C4-2B (cell line): ENCODE results near the gene ZBTB43.
"Not testable (repeated sequence)": the region's sequence is repeated elsewhere in the genome, so short reads cannot be mapped to it uniquely, and the experiment has no call there.

Experiments used
- H3K27ac ChIP-seq: fragments of 450-650 bp; 2 replicates; pipeline ENCODE4 v1.5.1; 2017
- ZFX ChIP-seq: fragments of 450-650 bp; IDR thresholded peaks from 2 replicates; pipeline ENCODE4 v1.6.1; 2017
- TF ChIP-seq, protein P1 (sequence below): fragments of 450-650 bp; conservative IDR thresholded peaks from 2 replicates; pipeline ENCODE4 v1.5.1; 2017; ENCODE audit warnings: mild to moderate bottlenecking

Gene ZBTB43

DNA sequence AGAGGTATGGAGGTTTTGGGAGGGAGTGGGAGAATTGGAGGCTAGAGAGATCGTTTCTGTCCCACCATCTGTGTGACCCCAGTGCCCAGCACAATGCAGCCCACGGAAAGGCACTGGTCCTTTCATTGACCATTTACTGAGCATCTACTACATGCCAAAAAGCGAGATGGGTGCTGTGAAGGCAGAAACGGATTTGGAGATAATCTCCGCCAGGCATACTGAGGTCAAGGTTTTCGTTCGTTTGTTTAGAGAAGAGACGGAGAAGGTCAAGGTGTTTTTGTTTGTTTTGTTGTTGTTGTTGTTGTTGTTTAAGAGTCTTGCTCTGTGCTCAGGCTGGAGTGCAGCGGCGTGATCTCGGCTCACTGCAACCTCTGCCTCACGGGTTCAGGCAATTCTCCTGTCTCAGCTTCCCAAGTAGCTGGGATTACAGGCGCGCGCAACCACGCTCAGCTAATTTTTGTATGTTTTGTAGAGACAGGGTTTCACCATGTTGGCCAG lies 593 bp upstream of the ZBTB43 start:
- H3K27ac ChIP-seq: peak overlapping the region; percentile 87
- no peak for TF ChIP-seq ZFX
- TF ChIP-seq, protein P1, sequence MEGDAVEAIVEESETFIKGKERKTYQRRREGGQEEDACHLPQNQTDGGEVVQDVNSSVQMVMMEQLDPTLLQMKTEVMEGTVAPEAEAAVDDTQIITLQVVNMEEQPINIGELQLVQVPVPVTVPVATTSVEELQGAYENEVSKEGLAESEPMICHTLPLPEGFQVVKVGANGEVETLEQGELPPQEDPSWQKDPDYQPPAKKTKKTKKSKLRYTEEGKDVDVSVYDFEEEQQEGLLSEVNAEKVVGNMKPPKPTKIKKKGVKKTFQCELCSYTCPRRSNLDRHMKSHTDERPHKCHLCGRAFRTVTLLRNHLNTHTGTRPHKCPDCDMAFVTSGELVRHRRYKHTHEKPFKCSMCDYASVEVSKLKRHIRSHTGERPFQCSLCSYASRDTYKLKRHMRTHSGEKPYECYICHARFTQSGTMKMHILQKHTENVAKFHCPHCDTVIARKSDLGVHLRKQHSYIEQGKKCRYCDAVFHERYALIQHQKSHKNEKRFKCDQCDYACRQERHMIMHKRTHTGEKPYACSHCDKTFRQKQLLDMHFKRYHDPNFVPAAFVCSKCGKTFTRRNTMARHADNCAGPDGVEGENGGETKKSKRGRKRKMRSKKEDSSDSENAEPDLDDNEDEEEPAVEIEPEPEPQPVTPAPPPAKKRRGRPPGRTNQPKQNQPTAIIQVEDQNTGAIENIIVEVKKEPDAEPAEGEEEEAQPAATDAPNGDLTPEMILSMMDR: no peak

DNA sequence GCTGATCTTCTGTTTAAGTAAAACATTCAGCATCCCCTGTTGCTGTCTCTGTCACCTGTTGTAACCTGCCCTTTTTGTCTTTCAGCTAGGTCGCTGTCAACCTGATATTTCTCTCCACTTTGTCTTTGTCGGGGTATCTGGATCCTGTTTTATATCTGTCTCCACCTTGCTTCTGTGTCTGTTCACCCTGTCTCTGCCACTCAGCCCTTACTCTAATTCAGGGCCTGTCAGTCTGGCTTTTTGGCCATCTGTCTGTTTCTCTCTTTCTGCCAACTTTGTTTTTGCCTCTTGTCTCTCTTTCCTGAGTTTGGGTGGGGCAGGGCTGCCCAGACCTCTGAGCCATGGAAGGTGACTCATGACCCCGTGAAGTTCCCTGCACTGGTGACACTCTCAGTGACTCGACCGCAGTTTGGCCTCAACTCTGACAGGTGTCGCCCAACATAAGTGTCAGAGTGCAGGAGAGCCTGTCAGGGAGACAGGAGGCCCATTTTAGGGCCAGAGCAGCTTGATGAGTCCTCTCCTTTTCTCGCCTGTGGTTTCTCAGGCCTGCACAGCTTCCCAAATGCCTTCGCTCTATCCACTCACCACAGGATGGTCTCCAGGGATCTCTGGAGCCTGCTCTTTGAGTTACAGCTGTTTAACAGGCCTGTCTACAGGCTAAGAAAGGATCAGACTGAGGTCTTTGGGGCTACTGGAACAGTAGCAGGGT lies 868 bp downstream of the ZBTB43 start:
- TF ChIP-seq, protein P1: no peak
- TF ChIP-seq ZFX: no peak
- peak overlapping the region; percentile 87 for H3K27ac ChIP-seq

DNA sequence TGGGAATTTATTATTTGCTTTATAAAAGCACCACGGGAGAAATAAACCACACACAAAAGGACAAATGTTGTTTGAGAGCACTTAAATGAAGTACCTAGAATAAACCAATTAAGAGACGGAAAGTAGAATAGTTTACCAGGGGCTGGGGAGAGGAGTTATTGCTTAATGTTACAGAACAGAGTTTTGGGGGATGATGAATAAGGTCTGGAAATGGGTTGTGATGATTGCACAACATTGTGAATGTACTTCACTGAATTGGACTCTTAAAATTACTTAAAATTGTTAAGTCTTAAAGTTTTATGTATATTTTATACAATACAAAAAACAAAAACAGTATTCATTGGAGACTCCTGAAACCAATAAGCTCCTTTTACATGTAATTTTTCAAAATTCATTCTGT lies 1.5 kb downstream of the ZBTB43 start:
- H3K27ac ChIP-seq: no peak overlapping the region
- TF ChIP-seq, protein P1: no peak
- TF ChIP-seq ZFX: no peak

DNA sequence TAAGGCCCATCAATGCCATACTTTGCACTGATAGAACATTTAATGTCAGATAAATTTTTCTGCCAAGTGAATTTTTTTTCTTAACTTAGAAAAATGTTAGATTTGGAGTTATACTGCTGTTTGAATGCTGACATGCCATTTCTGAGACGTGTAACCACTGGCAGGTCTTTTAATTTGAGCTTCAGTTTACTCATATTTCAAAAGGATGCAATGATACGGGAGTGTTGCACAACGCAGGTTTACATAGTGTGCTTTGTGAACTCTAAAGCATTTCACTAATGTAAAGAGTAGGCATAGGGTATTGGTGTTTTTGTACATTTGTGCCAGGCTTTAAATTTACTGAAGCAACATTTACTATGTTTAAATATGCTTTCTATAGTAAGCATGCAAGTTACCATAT lies 4.2 kb downstream of the ZBTB43 start:
- no peak for TF ChIP-seq ZFX
- TF ChIP-seq, protein P1: no peak
- no peak overlapping the region for H3K27ac ChIP-seq

DNA sequence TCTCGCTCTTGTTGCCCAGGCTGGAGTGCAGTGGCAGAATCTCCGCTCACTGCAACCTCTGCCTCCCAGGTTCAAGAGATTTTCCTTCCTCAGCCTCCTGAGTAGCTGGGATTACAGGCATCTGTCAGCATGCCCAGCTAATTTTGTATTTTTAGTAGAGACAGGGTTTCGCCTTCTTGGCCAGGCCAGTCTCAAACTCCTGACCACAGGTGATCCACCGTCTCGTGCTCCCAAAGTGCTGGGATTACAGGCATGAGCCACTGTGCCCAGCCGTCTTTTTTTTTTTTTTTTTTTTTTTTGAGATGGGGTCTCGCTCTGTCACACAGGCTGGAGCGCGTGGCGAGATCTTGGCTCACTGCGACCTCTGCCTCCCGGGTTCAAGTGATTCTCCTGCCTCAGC lies 5.4 kb downstream of the ZBTB43 start:
- not testable (repeated sequence) for H3K27ac ChIP-seq

DNA sequence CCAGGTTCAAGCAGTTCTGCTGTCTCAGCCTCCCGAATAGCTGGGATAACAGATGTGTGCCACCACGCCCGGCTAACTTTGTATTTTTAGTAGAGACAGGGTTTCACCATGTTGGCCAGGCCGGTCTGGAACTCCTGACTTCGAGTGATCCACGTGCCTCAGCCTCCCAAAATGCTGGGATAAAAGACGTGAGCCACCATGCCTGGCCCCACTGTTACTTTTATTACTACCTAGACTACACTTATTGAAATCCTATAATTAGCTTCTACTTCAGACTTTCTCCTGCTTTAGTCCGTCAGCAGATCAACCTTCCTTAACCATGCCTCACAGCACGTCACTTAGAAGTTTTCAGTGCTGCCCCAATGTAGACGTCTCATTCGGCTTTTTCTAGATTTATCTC lies 8.2 kb downstream of the ZBTB43 start:
- TF ChIP-seq, protein P1: no peak
- no peak for TF ChIP-seq ZFX
- H3K27ac ChIP-seq: no peak overlapping the region

DNA sequence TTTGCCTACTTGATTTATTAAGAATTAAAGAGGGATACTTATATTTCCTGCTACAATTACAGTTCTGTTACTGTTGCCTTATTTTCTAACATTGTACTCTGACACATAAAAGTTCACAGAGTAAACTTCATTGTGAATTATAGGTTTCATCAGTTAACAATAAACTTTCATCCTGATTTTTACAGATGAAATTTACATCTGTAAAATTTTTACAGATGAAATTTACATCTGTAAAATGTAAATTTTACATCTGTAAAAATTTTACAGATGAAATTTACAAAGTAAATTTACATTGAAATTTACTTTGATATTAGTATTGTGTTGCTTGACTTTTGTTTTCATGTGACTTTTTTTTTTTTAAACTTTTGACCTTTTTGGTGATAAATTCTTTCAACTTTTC lies 9.3 kb downstream of the ZBTB43 start:
- H3K27ac ChIP-seq: no peak overlapping the region
- TF ChIP-seq, protein P1: no peak
- TF ChIP-seq ZFX: no peak

DNA sequence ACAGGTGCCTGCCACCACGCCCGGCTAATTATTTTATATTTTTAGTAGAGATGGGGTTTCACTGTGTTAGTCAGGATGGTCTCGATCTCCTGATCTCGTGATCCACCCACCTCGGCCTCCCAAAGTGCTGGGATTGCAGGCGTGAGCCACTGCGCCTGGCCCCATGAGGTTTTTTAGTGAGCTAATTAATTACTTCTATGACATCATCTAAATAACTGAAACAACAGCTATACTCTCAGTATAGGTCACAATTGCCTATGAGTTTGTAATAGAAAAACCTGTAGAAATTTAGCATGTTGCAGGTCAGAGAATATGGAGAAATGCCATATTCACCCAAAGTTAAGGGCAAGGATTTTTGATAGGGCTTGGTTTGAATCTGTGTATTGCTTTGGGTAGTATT lies 12.8 kb downstream of the ZBTB43 start:
- H3K27ac ChIP-seq: not testable (repeated sequence)
